ENCODE data around the gene USP6NL. TPM values are rescaled to one million over a fixed set of nuclear protein-coding genes. Genes with fewer than 3 reads are reported as not detected.
"Not testable (repeated sequence)": the region's sequence is repeated elsewhere in the genome, so short reads cannot be mapped to it uniquely, and the experiment has no call there.

Gene USP6NL
- total RNA-seq, 1 donor from 2014 or later = 19.4 TPM

GRCh38 chr10:11516431-11516746 lies 95.1 kb downstream of the USP6NL start:
- peak; percentile 11 for DNase-seq (ENCODE audit: low read depth)

- DNase-seq (ENCODE audit: low read depth) = peak; percentile 65
Measured at GRCh38 chr10:11515596-11516430, 95.6 kb downstream of the USP6NL start.

DNA sequence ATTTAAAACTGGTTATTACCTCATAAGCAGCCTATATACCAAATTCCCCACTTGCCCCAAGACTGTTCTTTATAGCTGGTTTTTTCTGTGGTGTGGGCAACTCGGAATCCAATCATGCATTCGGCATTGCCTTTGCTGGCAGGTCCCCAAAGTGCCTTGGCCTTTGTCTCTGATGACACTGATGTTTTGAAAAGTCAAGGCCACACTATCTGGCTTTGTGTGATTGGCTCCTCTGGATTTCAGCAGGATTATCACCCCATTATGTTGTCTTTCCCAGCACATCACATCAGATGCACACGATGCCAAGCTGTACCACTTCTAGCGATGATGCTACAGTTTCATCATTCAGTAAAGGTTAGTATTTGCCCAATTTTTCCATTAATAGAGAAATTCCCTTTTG lies 97.7 kb downstream of the USP6NL start:
- no peak for DNase-seq (ENCODE audit: low read depth)

GRCh38 chr10:11512596-11512995 lies 98.9 kb downstream of the USP6NL start:
- no peak for DNase-seq (ENCODE audit: low read depth)

- no peak for DNase-seq (ENCODE audit: low read depth)
Measured at GRCh38 chr10:11511321-11511720, 100.1 kb downstream of the USP6NL start.

- no peak for DNase-seq (ENCODE audit: low read depth)
Measured at GRCh38 chr10:11510736-11511135, 100.7 kb downstream of the USP6NL start.

DNA sequence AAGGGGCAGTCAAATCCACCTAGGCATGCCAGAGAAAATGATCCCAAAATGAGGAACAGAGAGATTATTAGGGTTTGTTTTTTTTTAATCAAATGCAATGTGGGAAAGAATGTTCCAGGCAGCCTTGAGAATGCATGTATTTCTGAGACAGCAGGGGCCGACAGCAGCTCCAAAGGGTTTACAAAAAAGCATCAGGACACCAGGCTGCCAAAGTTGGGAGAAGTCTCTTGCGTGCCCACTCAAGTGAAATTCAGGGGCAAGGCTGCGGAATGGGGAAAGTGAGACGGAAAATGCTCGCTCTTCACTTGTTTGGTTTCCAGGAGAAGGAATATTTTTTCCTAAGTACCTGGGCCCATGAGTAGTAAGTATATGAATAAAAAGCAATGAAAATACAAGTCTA lies 101.2 kb downstream of the USP6NL start:
- DNase-seq (ENCODE audit: low read depth) = no peak

- DNase-seq (ENCODE audit: low read depth) = peak; percentile 53
Measured at GRCh38 chr10:11509036-11509435, 102.4 kb downstream of the USP6NL start.

DNA sequence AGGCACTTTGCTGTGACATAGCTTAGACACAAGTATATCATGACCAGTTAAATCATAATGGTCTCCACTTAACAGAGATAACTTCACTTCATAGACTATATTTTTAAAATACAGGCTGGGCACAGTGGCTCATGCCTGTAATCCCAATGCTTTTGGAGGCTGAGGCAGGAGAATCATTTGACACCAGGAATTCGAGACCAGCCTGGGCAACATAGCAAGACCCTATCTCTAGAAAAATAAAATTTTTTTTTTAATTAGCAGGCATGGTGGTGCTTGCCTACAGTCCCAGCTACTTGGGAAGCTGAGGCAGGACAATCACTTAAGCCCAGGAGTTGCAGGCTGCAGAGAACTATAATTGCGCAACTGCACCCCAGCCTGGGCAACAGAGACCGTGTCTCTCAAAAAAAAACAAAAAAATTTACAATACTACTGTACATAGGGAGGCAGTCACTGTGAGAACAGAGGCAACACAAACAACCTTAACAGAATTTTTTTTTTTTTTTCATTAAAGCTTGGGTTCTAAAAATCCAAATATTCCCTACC lies 105.1 kb downstream of the USP6NL start:
- no peak for DNase-seq (ENCODE audit: low read depth)

DNA sequence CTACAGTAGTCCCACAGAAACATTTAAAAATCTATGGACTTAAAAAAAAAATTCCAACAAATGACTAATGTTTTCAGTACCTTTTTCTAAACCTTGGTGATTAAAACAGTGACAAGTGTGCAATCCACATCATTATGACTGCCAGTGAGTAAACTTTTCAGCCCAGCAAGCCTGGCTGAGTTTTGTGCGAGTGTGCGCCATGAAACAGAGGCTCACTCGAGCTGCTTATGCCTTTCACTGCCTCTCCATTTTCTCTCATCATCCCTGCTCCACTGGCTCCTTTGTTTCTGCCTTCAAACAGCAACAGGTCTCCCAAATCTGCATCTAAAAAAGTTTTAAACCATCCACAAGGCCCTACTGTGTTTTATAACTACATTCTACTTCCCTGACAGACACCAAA lies 105.8 kb downstream of the USP6NL start:
- no peak for DNase-seq (ENCODE audit: low read depth)

DNA sequence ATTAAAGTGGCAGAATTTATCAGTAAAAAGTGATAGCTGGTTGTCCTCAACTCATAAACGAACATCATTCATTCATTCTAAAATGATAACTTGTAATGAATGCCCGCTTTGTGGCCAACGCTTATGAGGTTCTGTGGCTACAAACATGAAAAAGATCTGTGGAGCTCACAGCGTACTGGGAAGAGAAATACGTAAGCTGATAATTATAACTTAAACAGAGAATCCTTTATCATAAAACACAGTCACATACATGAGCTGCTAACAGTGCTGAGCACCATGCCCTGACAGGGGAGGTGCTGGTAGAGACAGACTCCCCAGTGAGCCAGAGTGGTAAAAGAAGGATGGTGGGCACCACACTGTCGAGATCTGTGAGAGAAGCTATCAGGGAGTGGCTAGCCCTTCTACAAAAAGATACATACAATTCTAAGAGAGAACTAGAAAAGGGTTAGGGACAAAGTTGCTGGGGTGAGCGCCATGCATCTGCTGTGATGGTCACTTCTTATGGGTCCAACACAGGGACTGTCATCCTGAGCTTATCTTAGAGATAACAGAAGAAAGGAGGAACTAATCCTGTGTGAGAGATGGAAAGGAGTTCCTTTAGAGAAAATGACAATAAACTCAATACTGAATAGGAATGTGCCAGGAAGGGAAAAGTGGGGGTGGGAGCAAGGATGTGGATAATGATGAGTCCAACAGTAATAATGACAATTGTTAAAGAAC lies 106.7 kb downstream of the USP6NL start:
- DNase-seq (ENCODE audit: low read depth) = no peak

GRCh38 chr10:11501600-11501999 lies 109.8 kb downstream of the USP6NL start:
- DNase-seq (ENCODE audit: low read depth) = no peak

DNA sequence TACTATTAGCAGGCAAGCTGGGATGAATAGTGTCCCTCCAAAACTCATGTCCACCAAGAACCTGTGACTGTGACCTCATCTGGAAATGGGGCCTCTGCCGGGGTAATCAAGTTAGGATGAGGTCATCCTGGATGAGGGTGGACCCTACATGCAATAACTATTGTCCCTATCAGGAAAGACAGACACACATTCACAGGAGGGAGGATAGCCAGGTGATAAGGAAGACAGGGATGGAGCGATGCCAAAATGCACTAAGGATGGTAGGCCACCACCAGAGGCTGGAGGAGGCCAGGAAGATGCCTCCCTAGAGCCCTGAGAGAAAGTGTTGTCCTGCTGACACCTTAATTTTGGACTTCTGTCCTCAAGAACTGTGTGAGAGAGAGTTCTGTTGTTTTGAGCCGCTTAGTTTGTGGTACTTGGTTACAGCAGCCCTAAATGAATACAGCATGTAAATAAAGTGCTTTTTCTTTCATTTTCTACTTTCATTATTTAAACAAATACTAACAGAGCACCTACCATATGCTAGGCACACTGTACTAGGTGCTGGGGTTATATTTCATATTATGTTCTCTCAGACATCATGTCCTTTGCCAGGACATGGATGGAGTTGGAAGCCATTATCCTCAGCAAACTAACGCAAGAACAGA lies 111.9 kb downstream of the USP6NL start:
- DNase-seq (ENCODE audit: low read depth) = no peak

- no peak for DNase-seq (ENCODE audit: low read depth)
Measured at GRCh38 chr10:11498399-11498798, 113.1 kb downstream of the USP6NL start.

GRCh38 chr10:11494923-11495322 lies 116.5 kb downstream of the USP6NL start:
- DNase-seq (ENCODE audit: low read depth) = not testable (repeated sequence)

GRCh38 chr10:11493646-11494045 lies 117.8 kb downstream of the USP6NL start:
- no peak for DNase-seq (ENCODE audit: low read depth)

- DNase-seq (ENCODE audit: low read depth) = no peak
Measured at GRCh38 chr10:11491087-11491486, 120.4 kb downstream of the USP6NL start.

- DNase-seq (ENCODE audit: low read depth) = peak; percentile 52
Measured at GRCh38 chr10:11489591-11489990, 121.9 kb downstream of the USP6NL start.

GRCh38 chr10:11488126-11488525 lies 123.3 kb downstream of the USP6NL start:
- DNase-seq (ENCODE audit: low read depth) = peak; percentile 72

DNA sequence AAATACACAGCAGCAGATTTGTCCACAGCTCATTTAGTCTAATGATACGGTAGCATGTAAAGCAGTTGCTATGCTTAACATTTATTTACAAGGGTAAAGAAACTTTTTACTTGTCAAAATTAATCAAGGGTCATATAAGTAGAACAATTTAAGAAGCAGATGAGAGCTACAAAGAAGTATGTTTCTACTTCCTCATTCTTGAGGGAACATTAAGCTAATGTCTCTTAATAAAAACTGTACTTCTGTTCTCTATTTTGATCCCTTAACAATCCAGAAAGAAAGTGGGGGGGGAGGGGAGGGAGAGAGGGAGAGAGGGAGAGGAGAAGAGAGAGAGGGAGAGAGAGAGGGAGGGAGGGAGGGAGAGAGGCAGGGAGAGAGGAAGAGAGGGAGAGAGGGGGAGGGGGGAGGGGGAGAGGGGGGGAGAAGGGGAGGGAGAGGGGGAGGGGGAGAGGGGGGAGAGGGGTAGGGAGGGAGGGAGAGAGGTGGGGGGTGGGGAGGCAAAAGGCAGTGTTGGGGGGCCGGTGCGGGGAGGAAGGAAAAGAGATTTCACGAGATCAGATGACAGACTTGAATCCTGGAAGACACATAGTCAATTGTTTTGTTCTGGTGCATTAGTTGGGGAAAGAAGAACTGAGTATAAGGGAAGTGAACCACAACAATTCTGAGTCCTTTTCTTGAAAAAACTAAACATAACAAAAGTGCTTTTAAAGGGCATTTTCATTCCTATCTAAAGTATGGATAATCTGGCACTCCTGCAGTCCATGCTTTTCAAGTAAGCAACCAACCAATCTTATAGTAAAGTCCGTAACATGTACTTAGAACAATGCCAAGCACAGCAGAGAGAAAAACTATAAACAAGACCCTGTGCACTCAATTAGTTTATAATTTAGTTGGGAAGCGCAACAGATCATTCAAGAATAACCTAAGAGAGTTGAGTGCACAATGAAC lies 128.0 kb downstream of the USP6NL start:
- peak; percentile 24 for DNase-seq (ENCODE audit: low read depth)

DNA sequence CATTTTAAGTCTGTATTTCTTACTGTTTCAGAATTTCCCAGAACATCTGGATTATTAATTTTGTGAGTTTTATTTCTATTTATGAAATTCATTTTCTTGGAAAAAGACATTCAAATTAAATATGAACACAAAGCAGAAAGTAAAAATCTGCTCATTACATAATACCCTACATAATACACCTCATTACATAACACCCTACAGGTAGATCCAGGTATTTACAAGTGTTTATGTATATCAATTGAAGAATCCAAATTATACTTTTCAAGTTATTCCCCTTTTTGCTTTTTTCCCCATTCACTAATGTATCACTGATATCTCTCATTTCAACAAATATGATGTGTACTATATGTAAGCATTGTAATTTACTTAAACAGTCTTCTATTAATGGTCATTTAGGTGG lies 129.1 kb downstream of the USP6NL start:
- DNase-seq (ENCODE audit: low read depth) = no peak

Data from renal cortical epithelial cell (primary cell).